Naive B cell (primary cell): ENCODE data around the gene GNA15. TPM values are rescaled to one million over a fixed set of nuclear protein-coding genes. Genes with fewer than 3 reads are reported as not detected.
"Not testable (repeated sequence)": the region's sequence is repeated elsewhere in the genome, so short reads cannot be mapped to it uniquely, and the experiment has no call there.

Experiments used
- ATAC-seq, 2 donors: fragments of 150-1000 bp; cut with Tn5 transposase; 2 replicates each; pipeline ENCODE4 v1.10.0; 2021; ENCODE audit warnings: low read depth in 2 of 2, mild to moderate bottlenecking in 2 of 2, moderate library complexity in 2 of 2
- DNase-seq: peaks from one replicate; pipeline ENCODE4 v3.0.0; 2022
- H3K27ac Mint-ChIP-seq, 6 donors: one replicate each; pipeline ENCODE4 v1.8.0; 2020 to 2022; ENCODE audit warnings: mild to moderate bottlenecking in 6 of 6, mixed read lengths in 6 of 6, moderate library complexity in 5 of 6, inconsistent platforms in 2 of 6
- H3K27me3 Mint-ChIP-seq, 3 donors: one replicate each; pipeline ENCODE4 v1.8.0; 2021 to 2022; ENCODE audit warnings: mixed read lengths in 3 of 3, mild to moderate bottlenecking in 1 of 3
- H3K36me3 Mint-ChIP-seq, 2 donors: one replicate each; pipeline ENCODE4 v1.8.0; 2020 to 2022; ENCODE audit warnings: mixed read lengths in 2 of 2, inconsistent platforms in 1 of 2, mild to moderate bottlenecking in 1 of 2
- H3K4me1 Mint-ChIP-seq, 3 donors: one replicate each; pipeline ENCODE4 v1.8.0; 2020 to 2022; ENCODE audit warnings: mixed read lengths in 3 of 3, inconsistent platforms in 1 of 3, mild to moderate bottlenecking in 1 of 3, moderate library complexity in 1 of 3
- H3K4me3 Mint-ChIP-seq, 8 donors: one replicate each; pipeline ENCODE4 v1.8.0; 2020 to 2022; ENCODE audit warnings: mild to moderate bottlenecking in 8 of 8, mixed read lengths in 8 of 8, moderate library complexity in 8 of 8, inconsistent platforms in 2 of 8
- H3K9me3 Mint-ChIP-seq, 7 donors: one replicate each; pipeline ENCODE4 v1.8.0; 2020 to 2022; ENCODE audit warnings: mixed read lengths in 7 of 7, mild to moderate bottlenecking in 5 of 7, inconsistent platforms in 2 of 7, moderate library complexity in 1 of 7
- polyA plus RNA-seq, 6 donors: library from polyadenylated mRNA; unstranded; fragments of 300-500 nt; fragmentation: Illumina TruSeq; gene quantifications; one replicate each; pipeline ENCODE4 v1.2.3, GENCODE V29; 2021; ENCODE audit warnings: low read depth in 6 of 6

Gene GNA15
- polyA plus RNA-seq, 6 donors from 2014 or later: 0.21 to 0.59 (median 0.53) TPM; not detected in 3

- H3K27me3 Mint-ChIP-seq: no peaks in the 10 kb centered on the region
- H3K4me3 Mint-ChIP-seq: peak overlapping the region in 3 of 8 donors; percentile 8 to 33 (median 32)
- peak overlapping the region in 2 of 6 donors; percentile 45 to 78 for H3K27ac Mint-ChIP-seq
- DNase-seq: no peak
- H3K4me1 Mint-ChIP-seq: peaks cover 27 to 46% (median 42%) of the 10 kb centered on the region in 3 donors
- no peaks in the 10 kb centered on the region for H3K9me3 Mint-ChIP-seq
- peaks cover 0 to 4% of the 10 kb centered on the region in 2 donors for H3K36me3 Mint-ChIP-seq
- ATAC-seq: no peak
These were observed 55.3 kb downstream of the GNA15 start for GRCh38 chr19:3190921-3191805.

GRCh38 chr19:3191806-3192104, 55.9 kb downstream of the GNA15 start:
- H3K9me3 Mint-ChIP-seq, H3K27ac Mint-ChIP-seq, H3K36me3 Mint-ChIP-seq, H3K27me3 Mint-ChIP-seq, DNase-seq, ATAC-seq: not testable (repeated sequence)
- peaks cover 24 to 40% (median 38%) of the 10 kb centered on the region in 3 donors for H3K4me1 Mint-ChIP-seq
- peak overlapping the region in 1 of 8 donors; percentile 33 for H3K4me3 Mint-ChIP-seq

GRCh38 chr19:3192228-3192635, 56.4 kb downstream of the GNA15 start:
- peaks cover 19 to 35% (median 33%) of the 10 kb centered on the region in 3 donors for H3K4me1 Mint-ChIP-seq
- peak overlapping the region in 1 of 6 donors; percentile 24 for H3K27ac Mint-ChIP-seq
- H3K9me3 Mint-ChIP-seq: no peaks in the 10 kb centered on the region
- DNase-seq (no peak), ATAC-seq (no peak)
- no peak overlapping the region for H3K4me3 Mint-ChIP-seq
- peaks cover 0 to 4% of the 10 kb centered on the region in 2 donors for H3K36me3 Mint-ChIP-seq
- H3K27me3 Mint-ChIP-seq: no peaks in the 10 kb centered on the region

GRCh38 chr19:3192684-3193083, 56.9 kb downstream of the GNA15 start:
- H3K9me3 Mint-ChIP-seq: no peaks in the 10 kb centered on the region
- no peak overlapping the region for H3K4me3 Mint-ChIP-seq
- peaks cover 15 to 31% (median 30%) of the 10 kb centered on the region in 3 donors for H3K4me1 Mint-ChIP-seq
- no peaks in the 10 kb centered on the region for H3K27me3 Mint-ChIP-seq
- peaks cover 0 to 4% of the 10 kb centered on the region in 2 donors for H3K36me3 Mint-ChIP-seq
- H3K27ac Mint-ChIP-seq: peak overlapping the region in 1 of 6 donors; percentile 24
- DNase-seq (no peak), ATAC-seq (no peak)

GRCh38 chr19:3193256-3194105, 57.6 kb downstream of the GNA15 start:
- Mint-ChIP-seq H3K27me3 (no peaks in the 10 kb centered on the region), H3K27ac (peak overlapping the region in 5 of 6 donors; percentile 27 to 76 (median 38)), H3K9me3 (no peaks in the 10 kb centered on the region), H3K4me1 (peaks cover 10 to 23% (median 22%) of the 10 kb centered on the region in 3 donors), H3K36me3 (peaks cover 0 to 4% of the 10 kb centered on the region in 2 donors), H3K4me3 (no peak overlapping the region)
- no peak for DNase-seq
- ATAC-seq: peak; percentile 67 to 78

- H3K4me1 Mint-ChIP-seq: peaks cover 7 to 13% (median 13%) of the 10 kb centered on the region in 3 donors
These were observed 58.6 kb downstream of the GNA15 start for GRCh38 chr19:3194106-3195087.

GRCh38 chr19:3196064-3196932, 60.5 kb downstream of the GNA15 start:
- Mint-ChIP-seq H3K4me1 (peaks cover 4 to 7% (median 6%) of the 10 kb centered on the region in 3 donors), H3K36me3 (peaks cover 0 to 4% of the 10 kb centered on the region in 2 donors), H3K4me3 (no peak overlapping the region), H3K9me3 (no peaks in the 10 kb centered on the region), H3K27me3 (no peaks in the 10 kb centered on the region), H3K27ac (no peak overlapping the region)
- DNase-seq (no peak), ATAC-seq (no peak)

More at GRCh38 chr19:3194106-3195087, 58.6 kb downstream of the GNA15 start:
- Mint-ChIP-seq H3K27ac (peak overlapping the region in 3 of 6 donors; percentile 35 to 54 (median 38)), H3K27me3 (no peaks in the 10 kb centered on the region), H3K4me3 (no peak overlapping the region), H3K9me3 (no peaks in the 10 kb centered on the region), H3K36me3 (peaks cover 0 to 4% of the 10 kb centered on the region in 2 donors)
- ATAC-seq (no peak), DNase-seq (no peak)

- Mint-ChIP-seq H3K27ac (no peak overlapping the region), H3K9me3 (no peaks in the 10 kb centered on the region), H3K4me3 (no peak overlapping the region), H3K36me3 (peaks cover 0 to 4% of the 10 kb centered on the region in 2 donors), H3K27me3 (no peaks in the 10 kb centered on the region), H3K4me1 (peaks cover 4 to 7% (median 6%) of the 10 kb centered on the region in 3 donors)
- no peak for DNase-seq
- ATAC-seq: no peak
These were observed 61.0 kb downstream of the GNA15 start for GRCh38 chr19:3196933-3197205.

GRCh38 chr19:3198901-3199700, 63.3 kb downstream of the GNA15 start:
- Mint-ChIP-seq H3K9me3 (no peaks in the 10 kb centered on the region), H3K27me3 (no peaks in the 10 kb centered on the region), H3K4me1 (no peaks in the 10 kb centered on the region), H3K27ac (no peak overlapping the region), H3K4me3 (no peak overlapping the region), H3K36me3 (peaks cover 0 to 4% of the 10 kb centered on the region in 2 donors)
- DNase-seq (no peak), ATAC-seq (no peak)

- Mint-ChIP-seq H3K4me1 (no peaks in the 10 kb centered on the region), H3K9me3 (no peaks in the 10 kb centered on the region), H3K36me3 (no peaks in the 10 kb centered on the region), H3K27me3 (no peaks in the 10 kb centered on the region), H3K27ac (peak overlapping the region in 1 of 6 donors; percentile 71), H3K4me3 (no peak overlapping the region)
- DNase-seq (no peak), ATAC-seq (no peak)
These were observed 65.4 kb downstream of the GNA15 start for GRCh38 chr19:3201072-3201700.

- Mint-ChIP-seq H3K36me3 (no peaks in the 10 kb centered on the region), H3K4me1 (no peaks in the 10 kb centered on the region), H3K4me3 (no peak overlapping the region), H3K9me3 (no peaks in the 10 kb centered on the region), H3K27me3 (no peaks in the 10 kb centered on the region), H3K27ac (no peak overlapping the region)
- ATAC-seq (no peak), DNase-seq (no peak)
These were observed 66.1 kb downstream of the GNA15 start for GRCh38 chr19:3201911-3202310.
